GM19452 (cell line): ENCODE measurements around the gene CHRM5.

Experiments
- ATAC-seq: cut with Tn5 transposase; IDR thresholded peaks from one replicate; pipeline ENCODE4 v1.9.1; 2021; ENCODE audit not compliant: unreplicated experiment

The CHRM5 gene

GRCh38 chr15:33968224-33968623, at the start of gene CHRM5:
TSS of gene CHRM5 (plus strand) at chr15:33968497. CDS start at chr15:34062718, 94,221 bp downstream.
- no peak for ATAC-seq

DNA sequence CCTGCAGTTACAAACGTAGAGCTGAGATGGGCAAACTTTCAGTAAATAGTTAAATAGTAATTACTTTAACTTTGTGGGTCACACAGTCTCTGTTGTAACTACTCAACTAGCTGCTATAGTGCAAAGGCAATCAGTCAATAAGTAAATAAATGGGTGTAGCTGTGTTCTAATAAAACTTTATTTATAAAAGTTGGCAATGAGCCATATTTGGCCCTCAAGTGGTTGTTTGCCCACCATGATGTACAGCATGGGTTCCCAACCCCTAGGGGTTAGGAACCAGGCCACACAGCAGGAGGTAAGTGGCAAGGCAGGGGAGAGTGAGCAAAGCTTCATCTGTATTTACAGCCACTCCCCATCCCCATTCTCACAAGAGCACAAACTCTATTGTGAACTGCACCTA, 44.9 kb upstream of the CHRM5 start:
- no peak for ATAC-seq

GRCh38 chr15:33926260-33926659, 42.0 kb upstream of the CHRM5 start:
- no peak for ATAC-seq

DNA sequence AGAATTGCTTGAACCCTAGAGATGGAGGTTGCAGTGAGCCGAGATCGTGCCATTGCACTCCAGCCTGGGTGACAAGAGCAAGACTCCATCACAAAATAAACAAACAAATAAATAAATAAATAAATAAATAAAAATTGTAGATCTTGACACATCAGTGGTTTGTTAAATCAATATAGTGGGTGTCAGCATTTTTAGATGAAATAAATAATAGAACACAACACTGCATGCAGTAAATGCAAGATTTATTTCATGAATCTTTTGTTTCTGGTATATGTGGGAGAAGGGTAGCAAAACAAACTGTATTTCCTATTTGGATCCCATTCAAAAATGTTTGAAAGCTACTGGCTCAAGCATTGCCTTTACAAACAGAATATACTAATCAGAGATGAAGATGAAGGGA, 35.6 kb upstream of the CHRM5 start:
- ATAC-seq, result no peak

DNA sequence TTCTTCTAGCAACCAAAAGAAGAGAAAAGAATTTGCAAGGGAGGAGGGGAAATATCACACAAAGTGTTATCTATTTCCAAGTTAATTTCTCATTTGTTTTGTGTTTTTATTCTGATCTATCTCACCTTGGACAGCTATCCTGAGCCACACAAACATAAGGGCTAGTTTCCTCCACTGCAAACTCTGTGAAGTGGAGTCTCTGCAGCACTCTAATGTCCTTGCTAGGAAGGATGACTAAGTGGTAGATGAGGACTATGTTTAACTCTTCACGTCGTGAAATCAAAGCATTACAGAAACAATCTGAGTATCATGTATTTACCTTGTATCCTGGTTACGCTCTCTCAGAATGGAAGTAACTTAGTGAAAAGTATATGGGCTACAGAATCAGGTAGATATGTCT, 33.9 kb upstream of the CHRM5 start:
- ATAC-seq, result no peak

DNA sequence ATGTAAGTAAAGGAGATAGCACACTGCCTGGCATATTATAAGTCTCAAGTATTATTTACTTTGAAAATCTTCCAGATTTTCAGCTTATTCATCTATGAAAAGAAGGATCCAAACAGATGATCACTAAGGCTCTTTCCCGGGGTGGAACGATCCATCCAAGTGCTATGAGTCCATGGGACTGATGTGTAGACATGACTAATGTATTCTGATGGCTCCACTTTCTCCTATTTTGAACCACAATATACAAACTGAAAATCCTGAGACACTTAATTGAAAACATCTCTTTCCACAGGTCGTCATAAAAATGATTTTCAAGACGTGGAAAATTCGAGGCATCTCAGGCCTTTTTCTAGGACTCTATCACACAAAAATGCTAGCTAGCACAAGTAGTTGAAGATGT, 33.4 kb upstream of the CHRM5 start:
- ATAC-seq, result no peak

GRCh38 chr15:33941279-33942063, 26.8 kb upstream of the CHRM5 start:
- no peak for ATAC-seq

DNA sequence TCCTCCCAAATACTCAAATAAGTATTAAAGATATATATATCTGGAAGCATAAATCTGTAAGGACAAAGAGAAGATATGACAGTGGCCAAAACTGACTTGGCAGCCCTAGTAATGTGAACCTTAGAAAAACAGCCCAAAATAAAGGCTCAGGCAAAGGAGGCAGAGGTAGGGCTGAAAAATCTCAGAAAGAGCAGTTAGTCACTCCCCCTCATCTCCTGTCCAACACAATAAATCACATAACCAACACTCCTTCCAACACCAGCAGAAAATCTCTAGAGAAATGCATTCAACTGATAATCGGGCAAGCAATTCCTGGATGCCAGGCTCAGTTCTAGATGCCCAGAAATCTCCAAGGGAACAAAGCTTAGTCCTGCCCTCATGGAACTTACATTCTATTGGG, 22.1 kb upstream of the CHRM5 start:
- ATAC-seq, result no peak

GRCh38 chr15:33955945-33956344, 12.4 kb upstream of the CHRM5 start:
- ATAC-seq, result no peak

DNA sequence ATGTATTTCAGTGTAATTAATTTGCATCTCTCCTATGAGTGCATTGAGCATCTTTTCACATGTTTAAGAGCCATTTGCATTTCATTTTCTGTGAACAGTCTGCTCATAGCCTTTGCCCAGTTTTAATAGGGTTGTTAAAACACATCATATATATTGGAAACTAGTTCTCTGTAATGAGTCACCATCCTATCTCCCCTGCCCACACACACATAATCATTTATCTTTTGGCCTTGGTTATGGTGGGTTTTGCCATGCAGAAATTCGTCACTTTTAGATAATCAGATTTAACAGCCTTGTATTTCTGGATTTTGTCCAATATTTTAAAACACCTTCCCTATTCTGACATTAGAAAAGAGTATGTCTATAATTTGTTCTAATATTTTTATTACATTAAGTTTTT, 11.9 kb upstream of the CHRM5 start:
- no peak for ATAC-seq

- ATAC-seq, result no peak
Measured at GRCh38 chr15:33959844-33960548, 8.3 kb upstream of the CHRM5 start.

DNA sequence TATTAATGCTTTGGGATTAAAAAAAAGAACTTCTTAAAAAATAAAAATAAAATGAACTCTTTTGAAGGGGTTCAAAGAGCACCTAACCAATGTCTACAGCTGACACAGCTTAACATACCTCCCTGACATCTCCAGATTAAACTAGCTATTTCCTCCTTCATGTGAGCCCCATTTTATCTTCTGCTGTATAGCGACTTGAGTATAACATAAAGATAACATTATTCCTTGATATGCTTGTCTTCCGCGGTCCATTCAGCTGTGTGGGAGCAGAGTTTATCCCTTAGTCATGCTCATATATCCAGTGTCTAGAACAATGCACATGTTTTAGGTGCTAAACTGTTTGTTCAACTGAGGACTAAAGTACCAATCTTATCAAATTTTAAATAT, 7.8 kb upstream of the CHRM5 start:
- ATAC-seq, result no peak

- ATAC-seq, result peak; percentile 66
Measured at GRCh38 chr15:33963831-33964664, 4.2 kb upstream of the CHRM5 start.

- ATAC-seq, result no peak
Measured at GRCh38 chr15:33964665-33965040, 3.6 kb upstream of the CHRM5 start.

DNA sequence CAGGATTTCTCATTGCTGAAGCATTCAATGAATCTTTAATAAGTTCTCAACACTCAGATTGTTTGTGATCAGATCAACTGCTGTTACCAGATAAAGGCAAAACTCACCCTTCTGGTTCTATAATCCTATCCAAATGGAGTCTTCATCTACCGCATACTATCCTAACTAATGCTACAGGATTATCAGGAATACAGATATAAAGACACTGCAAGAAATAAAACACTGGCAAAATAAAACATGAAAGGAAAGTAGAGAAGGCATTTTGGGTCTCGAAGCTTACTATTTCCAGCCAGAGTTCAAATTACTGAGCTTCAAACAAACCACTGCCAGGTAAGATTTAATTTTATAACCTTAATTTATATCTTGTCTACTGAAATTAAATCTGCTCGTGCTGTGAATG, 524 bp downstream of the CHRM5 start:
- no peak for ATAC-seq

- ATAC-seq, result no peak
Measured at GRCh38 chr15:33971811-33972210, 3.5 kb downstream of the CHRM5 start.

DNA sequence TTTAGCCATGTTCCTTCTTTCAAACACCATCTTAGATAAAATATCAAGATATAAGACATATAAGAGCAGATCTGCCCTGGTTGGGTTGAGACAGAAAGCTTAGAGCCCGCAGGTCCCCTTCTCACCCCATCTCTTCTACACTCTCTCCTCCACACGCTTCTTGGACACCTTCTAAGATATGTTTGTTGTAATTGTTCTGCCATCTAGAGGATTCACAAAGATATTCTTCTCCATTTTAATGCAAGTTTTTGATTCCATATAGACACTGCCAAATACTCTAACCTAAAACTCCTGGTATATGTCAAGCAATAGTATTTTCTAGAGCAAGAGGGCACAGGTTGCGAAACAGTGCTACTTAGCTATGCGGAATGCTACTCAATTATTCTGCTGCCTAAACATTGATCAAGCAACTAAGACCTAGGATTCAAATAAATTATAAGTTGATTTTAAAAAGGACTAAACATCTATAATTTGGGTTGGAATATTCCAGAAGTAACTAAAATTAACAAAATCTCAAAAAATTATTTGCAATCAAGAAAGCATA, 6.8 kb downstream of the CHRM5 start:
- no peak for ATAC-seq

- ATAC-seq, result no peak
Measured at GRCh38 chr15:33980159-33980558, 11.9 kb downstream of the CHRM5 start.

GRCh38 chr15:33982516-33982915, 14.2 kb downstream of the CHRM5 start:
- no peak for ATAC-seq

GRCh38 chr15:33985287-33985686, 17.0 kb downstream of the CHRM5 start:
- no peak for ATAC-seq

DNA sequence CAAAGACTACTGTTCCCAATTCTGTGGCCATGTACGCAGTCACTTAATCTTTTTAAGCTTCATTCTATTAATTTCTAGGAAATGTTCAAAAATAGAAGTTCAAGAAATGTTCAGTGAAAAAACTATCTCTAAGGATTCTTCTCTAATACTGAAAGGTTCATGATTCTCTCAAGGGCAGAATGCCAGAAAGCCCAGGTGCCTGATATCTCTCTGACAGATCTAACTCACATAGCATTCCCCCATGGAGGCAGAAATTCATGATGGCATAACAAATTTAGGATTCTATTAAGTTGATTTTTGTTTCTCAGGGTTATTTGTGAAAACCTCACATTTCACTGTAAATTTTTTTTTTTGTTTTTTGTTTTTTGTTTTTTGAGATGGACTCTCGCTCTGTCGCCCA, 17.5 kb downstream of the CHRM5 start:
- ATAC-seq, result no peak
